Heart right ventricle (tissue), 16 donors: ENCODE results near the gene UGGT2. TPM values are rescaled to one million over a fixed set of nuclear protein-coding genes. Genes with fewer than 3 reads are reported as not detected.
"Not testable (repeated sequence)": the region's sequence is repeated elsewhere in the genome, so short reads cannot be mapped to it uniquely, and the experiment has no call there.

Source experiments
- ATAC-seq, 8 donors: fragments of 200-7000 bp; cut with Tn5 transposase; one replicate each; pipeline ENCODE4 v1.9.1; 2020; ENCODE audit warnings: mild to moderate bottlenecking in 8 of 8, moderate library complexity in 8 of 8, moderate number of reproducible peaks in 1 of 8
- DNase-seq, 2 donors: peaks; one replicate each; pipeline ENCODE4 v3.0.0-alpha.2; 2020
- H3K27ac ChIP-seq, 10 donors: fragments of 200-600 bp; sonication (generic) in 2 of 10; one replicate each; pipeline versions ENCODE4 v1.5.0 to v1.8.0; 2020 to 2022; ENCODE audit warnings: mild to moderate bottlenecking in 3 of 10
- H3K27me3 ChIP-seq, 7 donors: fragments of 200-600 bp; one replicate each; pipeline ENCODE4 v1.8.0; 2021 to 2022; ENCODE audit warnings: mild to moderate bottlenecking in 2 of 7
- H3K36me3 ChIP-seq, 9 donors: fragments of 200-600 bp; sonication (generic) in 1 of 9; one replicate each; pipeline versions ENCODE4 v1.5.0 to v1.8.0; 2020 to 2022; ENCODE audit warnings: mild to moderate bottlenecking in 2 of 9
- H3K4me1 ChIP-seq, 9 donors: fragments of 200-600 bp; sonication (generic) in 1 of 9; one replicate each; pipeline versions ENCODE4 v1.5.0 to v1.8.0; 2020 to 2022; ENCODE audit warnings: mild to moderate bottlenecking in 4 of 9
- H3K4me3 ChIP-seq, 10 donors: fragments of 200-600 bp; sonication (generic) in 2 of 10; one replicate each; pipeline versions ENCODE4 v1.5.0 to v1.8.0; 2020 to 2022; ENCODE audit warnings: mild to moderate bottlenecking in 7 of 10, moderate library complexity in 2 of 10
- H3K9me3 ChIP-seq, 11 donors: fragments of 200-600 bp in 10 of 11; sonication (generic) in 2 of 11; one replicate each; pipeline versions ENCODE4 v1.5.0 to v1.8.0; 2013 to 2022; ENCODE audit warnings: mild to moderate bottlenecking in 2 of 11, control low read depth in 1 of 11, moderate library complexity in 1 of 11
- CTCF ChIP-seq, 9 donors: fragments of 200-600 bp; sonication (generic) in 2 of 9; IDR thresholded peaks; one replicate each; pipeline versions ENCODE4 v1.5.0 to v1.8.0; 2021 to 2022; ENCODE audit warnings: antibody characterized with exemption in 9 of 9, mild to moderate bottlenecking in 5 of 9, moderate library complexity in 1 of 9
- WGBS, 2 donors: extraction: QIAGEN DNeasy Blood & Tissue Kit; methylation state at CpG; one replicate each; pipeline ENCODE4 v1.1.7; 2013; ENCODE audit warnings: inconsistent platforms in 1 of 2; 5-methylcytosine and 5-hydroxymethylcytosine counted together
- intact Hi-C, 10 donors: fragments of 100-400 bp; cut with DNase I; formaldehyde crosslinking; loops; one replicate each; pipeline versions ENCODE4 v1.11.1 to v1.14.2; 2022
- polyA plus RNA-seq, 2 donors: library from polyadenylated mRNA; stranded (reverse); fragments of 200-250 nt; gene quantifications; one replicate each; pipeline ENCODE4 v1.2.3, GENCODE V29; 2013
- total RNA-seq, 10 donors: library from RNA; stranded (reverse); fragmentation: NEBNext Ultra II Directional in 3 of 10; extraction: Animal tissue kit (Norgen Biotek cat#: 25700) in 3 of 10; gene quantifications; one replicate each; pipeline versions ENCODE4 v1.2.1 to v1.2.4, GENCODE V29; 2021 to 2023
- donor health status: Arrhythmogenic right ventricular cardiomyopathy.
- donor health status: ischemic (EF 13 %, LVEDD 7.1; RV severe dilation, severe dysfunction).
- donor health status: healthy with polysubstance abuse.
- donor health status: DM: no; HTN: yes; CAD: no.
- donor health status: DM: no; HTN: no; CAD: no.
- donor health status: ischemic (EF 25% LVEDD 6.9; RV normal size, moderate dysfunction).
- donor health status: ischemic (EF 25% LVEDD 5.7; RV mildly dilated, moderate dysfunction).
- donor health status: healthy.
- donor health status: DM: yes; HTN: yes; CAD: no.
- donor health status: Ischemic cardiomyopathy.
- donor health status: ischemic (EF 35%, LVEDD 5.7; RV mildly dilated, moderate dysfunction).
- donor health status: nonischemic (EF 11% LVEDD 7.7; RV severe dilation, severe dysfunction).
- donor health status: DM: yes; HTN: yes; CAD: no.
- donor health status: PGD.
- donor health status: ischemic (EF 29% LVEDD 5.4; RV normal size, mild dysfunction).
- donor health status: nonischemic (EF 23%, LVEDD 6.1; RV moderate dilation, normal function).

The UGGT2 gene
- total and polyA plus RNA-seq, 12 donors = 4.7 to 13.4 (median 11.0) TPM

GRCh38 chr13:95793781-95794180 is 259.4 kb downstream of the UGGT2 start:
- no peak for TF ChIP-seq CTCF (IDR thresholded peaks at IDR 0.05)
- peaks cover 0 to 10% (median 0%) of the 10 kb centered on the region in 11 donors for H3K9me3 ChIP-seq
- intact Hi-C loops = no loop called here
- H3K4me3 ChIP-seq = no peak overlapping the region
- H3K27ac ChIP-seq = no peak overlapping the region
- peaks cover 0 to 82% (median 33%) of the 10 kb centered on the region in 9 donors for H3K36me3 ChIP-seq
- WGBS, 2 donors = 88 to 91% methylated on average over 3 of the region's 3 CpGs
- no peak for ATAC-seq
- no peaks in the 10 kb centered on the region for H3K27me3 ChIP-seq
- no peaks in the 10 kb centered on the region for H3K4me1 ChIP-seq
- DNase-seq = no peak

GRCh38 chr13:95793018-95793555 is 260.1 kb downstream of the UGGT2 start:
- no peak for TF ChIP-seq CTCF (IDR thresholded peaks at IDR 0.05)
- Histone ChIP-seq H3K27me3 (no peaks in the 10 kb centered on the region), H3K9me3 (peaks cover 0 to 10% (median 0%) of the 10 kb centered on the region in 11 donors), H3K27ac (no peak overlapping the region), H3K4me1 (no peaks in the 10 kb centered on the region), H3K4me3 (no peak overlapping the region), H3K36me3 (peaks cover 0 to 89% (median 37%) of the 10 kb centered on the region in 9 donors)
- intact Hi-C loops = no loop called here
- 81 to 85% methylated on average over 3 of the region's 3 CpGs for WGBS, 2 donors
- DNase-seq (no peak), ATAC-seq (no peak)

- no peak for DNase-seq
- no peaks in the 10 kb centered on the region for H3K27me3 ChIP-seq
- no peaks in the 10 kb centered on the region for H3K4me1 ChIP-seq
- ATAC-seq = no peak
- 83 to 85% methylated on average over 7 of the region's 7 CpGs for WGBS, 2 donors
- peaks cover 0 to 95% (median 44%) of the 10 kb centered on the region in 9 donors for H3K36me3 ChIP-seq
- intact Hi-C loops = no loop called here
- no peak overlapping the region for H3K27ac ChIP-seq
- TF ChIP-seq CTCF (IDR thresholded peaks at IDR 0.05) = no peak
- no peak overlapping the region for H3K4me3 ChIP-seq
- peaks cover 0 to 10% (median 0%) of the 10 kb centered on the region in 11 donors for H3K9me3 ChIP-seq
Observed at GRCh38 chr13:95791084-95791722, 262.0 kb downstream of the UGGT2 start.

GRCh38 chr13:95789315-95789714 is 263.9 kb downstream of the UGGT2 start:
- H3K27ac ChIP-seq, DNase-seq, H3K27me3 ChIP-seq, H3K9me3 ChIP-seq, H3K4me1 ChIP-seq, ATAC-seq, intact Hi-C loops, H3K4me3 ChIP-seq: not testable (repeated sequence)
- H3K36me3 ChIP-seq = peaks cover 0 to 94% (median 44%) of the 10 kb centered on the region in 9 donors

GRCh38 chr13:95788100-95788463 is 265.1 kb downstream of the UGGT2 start:
- DNase-seq = no peak
- Histone ChIP-seq H3K9me3 (peaks cover 0 to 10% (median 0%) of the 10 kb centered on the region in 11 donors), H3K4me3 (no peak overlapping the region), H3K27me3 (no peaks in the 10 kb centered on the region), H3K27ac (no peak overlapping the region), H3K36me3 (peaks cover 0 to 82% (median 39%) of the 10 kb centered on the region in 9 donors), H3K4me1 (peaks cover 0 to 6% (median 0%) of the 10 kb centered on the region in 9 donors)
- 83 to 85% methylated on average over 2 of the region's 2 CpGs for WGBS, 2 donors
- no peak for TF ChIP-seq CTCF (IDR thresholded peaks at IDR 0.05)
- intact Hi-C loops = no loop called here
- ATAC-seq = no peak
